HL-60 (cell line): ENCODE measurements around the gene TANGO6.

Experiments used
- CTCF ChIP-seq: IDR thresholded peaks from one replicate; pipeline ENCODE4 v1.5.1; 2011; ENCODE audit warnings: low read length, control low read depth, inconsistent platforms; ENCODE audit not compliant: insufficient read depth
- GABPA ChIP-seq: IDR thresholded peaks from 2 replicates; pipeline ENCODE4 v1.6.1; 2012; ENCODE audit warnings: low read depth
- POLR2AphosphoS5 ChIP-seq: IDR thresholded peaks from 2 replicates; pipeline ENCODE4 v1.6.1; 2012; ENCODE audit warnings: low read depth
- REST ChIP-seq: IDR thresholded peaks from 2 replicates; pipeline ENCODE4 v1.6.1; 2012; ENCODE audit warnings: low read depth; ENCODE audit not compliant: insufficient replicate concordance
- SPI1 ChIP-seq: IDR thresholded peaks from 2 replicates; pipeline ENCODE4 v1.6.1; 2012; ENCODE audit warnings: low read depth, mild to moderate bottlenecking, borderline replicate concordance

- TF ChIP-seq CTCF (no peak), POLR2AphosphoS5 (no peak), SPI1 (no peak), REST (no peak), GABPA (no peak)
These were observed 16.5 kb downstream of the TANGO6 start for GRCh38 chr16:68859828-68860227.
